Nephron progenitor cell (in vitro differentiated cells): ENCODE measurements around the gene ANKRD33B.

Source experiments
- DNase-seq: peaks from one replicate; pipeline ENCODE4 v3.0.0; 2021
- H3K27ac Mint-ChIP-seq: 2 replicates; pipeline ENCODE4 v1.8.0; 2021; ENCODE audit warnings: mild to moderate bottlenecking, moderate library complexity, mixed read lengths
- H3K27me3 Mint-ChIP-seq: 2 replicates; pipeline ENCODE4 v1.8.0; 2021; ENCODE audit warnings: mild to moderate bottlenecking, low read depth, mixed read lengths; ENCODE audit not compliant: poor library complexity
- H3K36me3 Mint-ChIP-seq: 2 replicates; pipeline ENCODE4 v1.8.0; 2021; ENCODE audit warnings: low read depth, mixed read lengths
- H3K4me1 Mint-ChIP-seq: 2 replicates; pipeline ENCODE4 v1.8.0; 2021; ENCODE audit warnings: mixed read lengths
- H3K4me3 Mint-ChIP-seq: 2 replicates; pipeline ENCODE4 v1.8.0; 2021; ENCODE audit warnings: mild to moderate bottlenecking, moderate library complexity, mixed read lengths
- H3K9me3 Mint-ChIP-seq: 2 replicates; pipeline ENCODE4 v1.8.0; 2021; ENCODE audit warnings: mild to moderate bottlenecking, moderate library complexity, mixed read lengths
- TF ChIP-seq, protein P1 (sequence below): fragments of 200-600 bp; sonication (generic); IDR thresholded peaks from 2 replicates; pipeline ENCODE4 v1.5.0; 2021; ENCODE audit warnings: antibody characterized with exemption

Gene ANKRD33B

DNA sequence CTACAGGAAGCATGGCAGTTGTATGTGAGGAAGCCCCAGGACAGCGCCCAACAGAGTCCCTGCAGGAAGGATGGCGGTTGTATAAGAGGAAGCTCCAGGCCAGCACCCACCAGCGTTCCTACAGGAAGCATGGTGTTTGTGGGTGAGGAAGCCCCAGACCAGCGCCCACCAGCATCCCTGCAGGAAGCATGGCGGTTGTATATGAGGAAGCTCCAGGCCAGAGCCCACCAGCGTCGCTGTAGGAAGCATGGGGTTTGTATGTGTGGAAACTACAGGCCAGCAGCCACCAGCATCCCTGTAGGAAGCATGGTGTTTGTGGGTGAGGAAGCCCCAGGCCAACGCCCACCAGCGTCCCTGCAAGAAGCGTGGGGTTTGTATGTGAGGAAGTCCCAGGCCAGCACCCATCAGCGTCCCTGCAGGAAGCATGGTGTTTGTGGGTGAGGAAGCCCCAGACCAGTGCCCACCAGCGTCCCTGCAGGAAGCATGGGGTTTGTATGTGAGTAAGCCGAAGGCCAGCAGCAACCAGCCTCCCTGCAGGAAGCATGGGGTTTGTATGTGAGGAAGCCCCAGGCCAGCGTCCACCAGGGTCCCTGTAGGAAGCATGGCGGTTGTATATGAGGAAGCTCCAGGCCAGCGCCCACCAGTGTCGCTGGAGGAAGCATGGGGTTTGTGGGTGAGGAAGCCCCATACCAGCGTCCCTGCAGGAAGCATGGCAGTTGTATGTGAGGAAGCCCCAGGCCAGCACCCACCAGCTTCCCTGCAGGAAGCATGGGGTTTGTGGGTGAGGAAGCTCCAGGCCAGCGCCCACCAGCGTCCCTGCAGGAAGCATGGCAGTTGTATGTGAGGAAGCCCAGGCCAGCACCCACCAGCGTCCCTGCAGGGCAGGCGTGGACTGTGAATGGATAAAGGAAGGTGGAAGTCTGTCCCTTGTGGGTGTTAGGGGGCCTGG is 118.1 kb downstream of the ANKRD33B start:
- no peak overlapping the region for H3K27ac Mint-ChIP-seq
- TF ChIP-seq, protein P1, sequence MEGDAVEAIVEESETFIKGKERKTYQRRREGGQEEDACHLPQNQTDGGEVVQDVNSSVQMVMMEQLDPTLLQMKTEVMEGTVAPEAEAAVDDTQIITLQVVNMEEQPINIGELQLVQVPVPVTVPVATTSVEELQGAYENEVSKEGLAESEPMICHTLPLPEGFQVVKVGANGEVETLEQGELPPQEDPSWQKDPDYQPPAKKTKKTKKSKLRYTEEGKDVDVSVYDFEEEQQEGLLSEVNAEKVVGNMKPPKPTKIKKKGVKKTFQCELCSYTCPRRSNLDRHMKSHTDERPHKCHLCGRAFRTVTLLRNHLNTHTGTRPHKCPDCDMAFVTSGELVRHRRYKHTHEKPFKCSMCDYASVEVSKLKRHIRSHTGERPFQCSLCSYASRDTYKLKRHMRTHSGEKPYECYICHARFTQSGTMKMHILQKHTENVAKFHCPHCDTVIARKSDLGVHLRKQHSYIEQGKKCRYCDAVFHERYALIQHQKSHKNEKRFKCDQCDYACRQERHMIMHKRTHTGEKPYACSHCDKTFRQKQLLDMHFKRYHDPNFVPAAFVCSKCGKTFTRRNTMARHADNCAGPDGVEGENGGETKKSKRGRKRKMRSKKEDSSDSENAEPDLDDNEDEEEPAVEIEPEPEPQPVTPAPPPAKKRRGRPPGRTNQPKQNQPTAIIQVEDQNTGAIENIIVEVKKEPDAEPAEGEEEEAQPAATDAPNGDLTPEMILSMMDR = no peak
- no peaks in the 10 kb centered on the region for H3K4me1 Mint-ChIP-seq
- H3K27me3 Mint-ChIP-seq = peaks cover 3% of the 10 kb centered on the region
- no peak overlapping the region for H3K4me3 Mint-ChIP-seq
- peaks cover 70% of the 10 kb centered on the region for H3K36me3 Mint-ChIP-seq
- peaks cover 16% of the 10 kb centered on the region for H3K9me3 Mint-ChIP-seq
- DNase-seq = no peak

DNA sequence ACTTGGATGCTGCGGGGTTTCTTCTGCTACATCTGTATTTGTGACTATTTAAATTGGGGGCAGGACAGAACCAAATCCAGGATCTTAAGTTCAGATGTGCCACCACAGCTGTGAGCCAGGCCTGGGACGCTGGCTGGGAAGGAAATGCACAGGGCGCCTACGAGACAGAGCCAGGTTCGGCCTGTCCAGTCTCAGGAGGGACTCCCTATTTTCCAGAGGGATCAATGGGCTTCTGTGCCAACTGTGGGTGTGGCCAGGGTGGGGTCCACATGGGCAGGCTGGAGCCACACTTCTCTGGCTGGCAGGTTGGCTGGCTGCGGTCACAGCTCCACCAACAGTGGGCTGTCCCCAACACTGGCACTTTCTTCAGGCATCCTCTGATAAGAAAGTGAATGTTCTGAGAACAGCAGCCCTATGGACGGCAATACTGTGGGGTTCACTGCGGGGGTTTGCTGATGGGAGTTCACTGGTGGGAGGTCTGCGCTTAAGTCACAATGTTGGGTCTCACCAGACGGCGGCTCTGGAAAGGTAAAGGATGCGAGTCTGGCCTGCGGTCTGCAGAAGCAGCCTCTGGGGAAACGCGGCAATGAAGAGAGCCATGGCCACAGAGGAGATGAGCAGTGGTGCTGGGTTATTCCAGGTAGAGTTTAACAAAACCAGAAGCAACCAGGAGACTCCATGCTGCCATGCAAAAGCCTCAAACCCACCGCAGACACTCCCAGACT is 119.1 kb downstream of the ANKRD33B start:
- H3K36me3 Mint-ChIP-seq = peaks cover 70% of the 10 kb centered on the region
- no peaks in the 10 kb centered on the region for H3K4me1 Mint-ChIP-seq
- H3K4me3 Mint-ChIP-seq = no peak overlapping the region
- DNase-seq = no peak
- peaks cover 21% of the 10 kb centered on the region for H3K9me3 Mint-ChIP-seq
- peaks cover 3% of the 10 kb centered on the region for H3K27me3 Mint-ChIP-seq
- H3K27ac Mint-ChIP-seq = no peak overlapping the region
- TF ChIP-seq, protein P1 = no peak

DNA sequence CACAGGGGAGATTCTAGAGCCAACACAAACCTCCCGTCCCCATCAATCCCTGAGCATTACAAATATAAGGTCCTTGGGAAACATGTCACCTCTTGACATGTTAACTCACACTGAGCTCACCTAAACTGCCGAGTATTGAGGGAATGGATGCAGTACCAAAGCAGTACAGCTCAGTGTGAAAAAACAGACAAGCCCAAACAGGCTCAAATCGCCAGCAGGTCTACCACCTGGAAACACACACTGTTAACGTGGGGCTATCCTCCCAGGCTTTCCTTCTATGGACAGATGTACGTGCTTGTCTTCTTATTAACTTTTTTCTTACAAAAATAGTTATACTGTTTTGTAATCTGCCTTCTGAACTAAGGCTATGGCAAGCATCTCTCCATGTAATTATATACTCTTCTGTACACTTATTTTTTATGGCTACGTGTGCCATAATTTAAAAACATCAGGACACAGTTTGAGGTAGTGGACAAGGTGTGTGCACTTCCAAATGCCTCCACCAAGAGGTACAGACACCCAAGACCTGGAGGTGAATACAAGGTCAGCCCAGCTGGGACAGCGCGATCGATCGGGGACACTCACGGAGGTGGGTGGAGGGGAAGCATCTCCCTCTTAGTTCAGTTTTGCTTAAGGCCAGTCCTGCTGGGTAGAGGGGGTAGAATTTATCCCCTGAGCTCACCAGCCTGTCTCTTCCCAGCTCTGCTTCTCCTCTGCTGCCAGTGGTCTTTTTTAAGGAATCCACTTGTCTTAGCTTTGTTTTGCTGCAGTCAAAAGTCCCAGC is 120.6 kb downstream of the ANKRD33B start:
- peaks cover 29% of the 10 kb centered on the region for H3K9me3 Mint-ChIP-seq
- H3K27me3 Mint-ChIP-seq = peaks cover 3% of the 10 kb centered on the region
- H3K27ac Mint-ChIP-seq = peak overlapping the region; percentile 25
- DNase-seq = no peak
- TF ChIP-seq, protein P1 = no peak
- H3K4me1 Mint-ChIP-seq = no peaks in the 10 kb centered on the region
- peaks cover 78% of the 10 kb centered on the region for H3K36me3 Mint-ChIP-seq
- H3K4me3 Mint-ChIP-seq = no peak overlapping the region

DNA sequence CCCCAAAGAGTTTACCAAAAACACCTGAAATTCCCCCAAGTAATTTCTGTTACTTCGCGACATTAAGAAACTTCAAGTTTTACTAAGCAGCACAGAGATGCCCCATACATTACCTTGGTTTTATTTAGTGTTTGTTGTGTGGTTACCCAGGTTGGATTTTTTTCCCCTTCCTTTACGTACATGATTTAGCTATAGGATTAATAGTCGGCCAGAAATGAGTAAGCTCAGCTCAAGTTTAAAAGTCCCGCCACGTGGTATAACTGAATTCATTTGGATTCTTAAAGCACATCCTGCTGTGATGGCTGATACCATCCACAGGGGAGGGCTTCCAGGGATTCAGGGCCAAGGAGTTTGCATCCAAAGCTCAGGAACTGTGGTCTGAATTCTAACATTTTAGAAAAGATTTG is 121.2 kb downstream of the ANKRD33B start:
- TF ChIP-seq, protein P1 = no peak
- peaks cover 3% of the 10 kb centered on the region for H3K4me1 Mint-ChIP-seq
- peaks cover 3% of the 10 kb centered on the region for H3K27me3 Mint-ChIP-seq
- H3K36me3 Mint-ChIP-seq = peaks cover 78% of the 10 kb centered on the region
- no peak for DNase-seq
- H3K27ac Mint-ChIP-seq = no peak overlapping the region
- H3K4me3 Mint-ChIP-seq = no peak overlapping the region
- H3K9me3 Mint-ChIP-seq = peaks cover 29% of the 10 kb centered on the region

GRCh38 chr5:10686890-10687289 is 123.0 kb downstream of the ANKRD33B start:
- Mint-ChIP-seq H3K9me3 (peaks cover 29% of the 10 kb centered on the region), H3K36me3 (peaks cover 70% of the 10 kb centered on the region), H3K27me3 (peaks cover 3% of the 10 kb centered on the region), H3K4me1 (peaks cover 8% of the 10 kb centered on the region), H3K27ac (no peak overlapping the region), H3K4me3 (no peak overlapping the region)
- TF ChIP-seq, protein P1 = no peak
- DNase-seq = no peak
